H9 (cell line): ENCODE results near the gene HEG1. TPM values are rescaled to one million over a fixed set of nuclear protein-coding genes. Genes with fewer than 3 reads are reported as not detected.
A peak's percentile ranks its signal among the peaks of the same experiment; 100 is the strongest.

Source experiments
- DNase-seq: peaks from one replicate; pipeline ENCODE4 v3.0.0-alpha.2; 2017
- H2AFZ ChIP-seq: one replicate; pipeline ENCODE4 v1.6.1; 2013; ENCODE audit warnings: mild to moderate bottlenecking, low read length, control low read depth, moderate library complexity
- H2AK5ac ChIP-seq: 2 replicates; pipeline ENCODE4 v1.6.1; 2013; ENCODE audit warnings: low read length, control low read depth, mixed read lengths; ENCODE audit not compliant: insufficient read length
- H2BK120ac ChIP-seq: one replicate; pipeline ENCODE4 v1.6.1; 2013; ENCODE audit warnings: low read depth, mild to moderate bottlenecking, low read length, control low read depth, inconsistent platforms; ENCODE audit not compliant: poor library complexity, severe bottlenecking
- H2BK12ac ChIP-seq: 2 replicates; pipeline ENCODE4 v1.6.1; 2013; ENCODE audit warnings: low read length, control low read depth, mixed read lengths, low read depth; ENCODE audit not compliant: insufficient read length
- H2BK15ac ChIP-seq: 2 replicates; pipeline ENCODE4 v1.6.1; 2013; ENCODE audit warnings: low read depth, low read length, control low read depth
- H2BK20ac ChIP-seq: one replicate; pipeline ENCODE4 v1.6.1; 2013; ENCODE audit warnings: low read depth, mild to moderate bottlenecking, low read length, control low read depth, inconsistent platforms; ENCODE audit not compliant: poor library complexity, severe bottlenecking
- H2BK5ac ChIP-seq: 2 replicates; pipeline ENCODE4 v1.6.1; 2013; ENCODE audit warnings: low read length, control low read depth, mixed read lengths; ENCODE audit not compliant: insufficient read length
- H3K14ac ChIP-seq: 2 replicates; pipeline ENCODE4 v1.6.1; 2013; ENCODE audit warnings: low read length, control low read depth; ENCODE audit not compliant: insufficient read depth
- H3K18ac ChIP-seq: 2 replicates; pipeline ENCODE4 v1.6.1; 2013; ENCODE audit warnings: low read depth, mild to moderate bottlenecking, mixed read lengths, low read length, control low read depth; ENCODE audit not compliant: insufficient read length
- H3K23ac ChIP-seq: 2 replicates; pipeline ENCODE4 v1.6.1; 2013; ENCODE audit warnings: low read length, control low read depth, mixed read lengths, low read depth; ENCODE audit not compliant: insufficient read length
- H3K23me2 ChIP-seq: 2 replicates; pipeline ENCODE4 v1.6.1; 2013; ENCODE audit warnings: low read depth, mild to moderate bottlenecking, mixed read lengths, low read length, control low read depth; ENCODE audit not compliant: insufficient read length, poor library complexity, severe bottlenecking
- H3K27ac ChIP-seq: 2 replicates; pipeline ENCODE4 v1.5.1; 2013; ENCODE audit warnings: low read length, control low read depth, mixed read lengths, low read depth; ENCODE audit not compliant: insufficient read length
- H3K27me3 ChIP-seq: 2 replicates; pipeline ENCODE4 v1.6.1; 2013; ENCODE audit warnings: low read length, control low read depth, inconsistent platforms; ENCODE audit not compliant: insufficient read depth
- H3K4ac ChIP-seq: 2 replicates; pipeline ENCODE4 v1.6.1; 2013; ENCODE audit warnings: low read depth, mild to moderate bottlenecking, control low read depth, inconsistent platforms, low read length, moderate library complexity
- H3K4me1 ChIP-seq: 2 replicates; pipeline ENCODE4 v1.6.1; 2013; ENCODE audit warnings: low read length, control low read depth, inconsistent platforms; ENCODE audit not compliant: insufficient read depth
- H3K4me2 ChIP-seq: 2 replicates; pipeline ENCODE4 v1.6.1; 2013; ENCODE audit warnings: low read length, control low read depth, mixed read lengths; ENCODE audit not compliant: insufficient read length, insufficient read depth
- H3K56ac ChIP-seq: 2 replicates; pipeline ENCODE4 v1.6.1; 2013; ENCODE audit warnings: low read depth, mild to moderate bottlenecking, mixed read lengths, low read length, control low read depth; ENCODE audit not compliant: insufficient read length
- H3K79me1 ChIP-seq: 2 replicates; pipeline ENCODE4 v1.6.1; 2013; ENCODE audit warnings: low read depth, mild to moderate bottlenecking, moderate library complexity, low read length, control low read depth, inconsistent platforms; ENCODE audit not compliant: insufficient read depth, poor library complexity, severe bottlenecking
- H3K79me2 ChIP-seq: 2 replicates; pipeline ENCODE4 v1.6.1; 2013; ENCODE audit warnings: low read length, control low read depth, inconsistent platforms; ENCODE audit not compliant: insufficient read depth
- H3K9ac ChIP-seq: 2 replicates; pipeline ENCODE4 v1.6.1; 2013; ENCODE audit warnings: low read length, control low read depth, mixed read lengths; ENCODE audit not compliant: insufficient read length; ENCODE audit errors: extremely low read depth
- H3K9me3 ChIP-seq: one replicate; pipeline ENCODE4 v1.6.1; 2013; ENCODE audit warnings: low read depth, low read length, inconsistent platforms; ENCODE audit not compliant: control insufficient read depth
- H3T11ph ChIP-seq: one replicate; pipeline ENCODE4 v1.6.1; 2013; ENCODE audit warnings: mild to moderate bottlenecking, low read length, control low read depth, inconsistent platforms
- H4K20me1 ChIP-seq: one replicate; pipeline ENCODE4 v1.6.1; 2013; ENCODE audit not compliant: control insufficient read depth, insufficient read length, insufficient read depth
- H4K5ac ChIP-seq: 2 replicates; pipeline ENCODE4 v1.6.1; 2013; ENCODE audit warnings: low read depth, mild to moderate bottlenecking, mixed read lengths, low read length, control low read depth; ENCODE audit not compliant: insufficient read length
- H4K8ac ChIP-seq: replicated peaks from 2 replicates; pipeline ENCODE4 v1.6.1; 2013; ENCODE audit warnings: low read length, control low read depth, mixed read lengths, low read depth; ENCODE audit not compliant: insufficient read length
- H4K91ac ChIP-seq: 2 replicates; pipeline ENCODE4 v1.6.1; 2013; ENCODE audit warnings: low read depth, mild to moderate bottlenecking, moderate library complexity, mixed read lengths, low read length, control low read depth; ENCODE audit not compliant: insufficient read length
- H3K27ac Mint-ChIP-seq, 3 experiments: 2 replicates in 2 of 3; 3 replicates in 1 of 3; pipeline ENCODE4 v1.8.0; 2020 to 2021; ENCODE audit warnings: mixed read lengths in 3 of 3, mild to moderate bottlenecking in 1 of 3, moderate library complexity in 1 of 3
- H3K27me3 Mint-ChIP-seq: 2 replicates; pipeline ENCODE4 v1.8.0; 2021; ENCODE audit warnings: low read depth, mild to moderate bottlenecking, moderate library complexity, mixed read lengths
- H3K36me3 Mint-ChIP-seq, 3 experiments: 2 replicates in 2 of 3; 3 replicates in 1 of 3; pipeline ENCODE4 v1.8.0; 2020 to 2021; ENCODE audit warnings: low read depth in 3 of 3, mixed read lengths in 3 of 3; ENCODE audit not compliant: insufficient read depth in 1 of 3
- H3K4me1 Mint-ChIP-seq, 2 experiments: 2 replicates each; pipeline ENCODE4 v1.8.0; 2020; ENCODE audit warnings: mixed read lengths in 2 of 2
- H3K4me3 Mint-ChIP-seq, 2 experiments: 2 replicates in 1 of 2; 3 replicates in 1 of 2; pipeline ENCODE4 v1.8.0; 2020 to 2021; ENCODE audit warnings: mild to moderate bottlenecking in 2 of 2, mixed read lengths in 2 of 2, moderate library complexity in 1 of 2
- H3K9me3 Mint-ChIP-seq, 2 experiments: 2 replicates in 1 of 2; 3 replicates in 1 of 2; pipeline ENCODE4 v1.8.0; 2020; ENCODE audit warnings: mild to moderate bottlenecking in 2 of 2, mixed read lengths in 2 of 2, moderate library complexity in 1 of 2
- CTCF ChIP-seq: fragments of 200-600 bp; sonication (generic); conservative IDR thresholded peaks from 3 replicates; pipeline ENCODE4 v1.8.0; 2021; ENCODE audit warnings: antibody characterized with exemption, mild to moderate bottlenecking
- WGBS: extraction: QIAGEN DNeasy Blood & Tissue Kit; methylation state at CpG from one replicate; pipeline ENCODE4 v1.1.7; 2013; ENCODE audit warnings: missing lambda C conversion rate, low lambda C conversion rate, mixed read lengths; ENCODE audit not compliant: insufficient read length; ENCODE audit errors: extremely low coverage; 5-methylcytosine and 5-hydroxymethylcytosine counted together
- total RNA-seq: library from RNA; stranded (reverse); gene quantifications from 2 replicates; pipeline ENCODE4 v1.2.1, GENCODE V29; 2021

The HEG1 gene
- total RNA-seq, 1 experiment from 2014 or later: 10.3 TPM

DNA sequence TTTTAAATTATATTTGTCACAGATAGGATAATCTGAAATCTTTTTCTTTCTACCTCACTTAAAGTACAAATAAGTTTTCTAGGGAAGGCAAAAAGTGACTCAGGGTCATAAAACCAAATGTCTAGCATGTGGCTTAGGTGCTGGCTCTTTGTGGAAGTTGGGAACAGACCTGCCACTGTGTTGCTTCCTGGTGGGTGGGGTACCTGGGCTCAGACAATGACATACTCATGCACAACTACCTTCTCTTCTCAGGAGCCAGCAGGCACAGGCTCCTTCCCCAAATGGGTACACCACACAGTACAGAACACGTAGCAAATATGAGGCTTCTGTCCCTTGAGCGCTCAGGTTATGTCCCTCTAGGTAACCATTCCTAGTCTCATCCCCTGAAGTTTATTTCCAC lies 81.1 kb downstream of the HEG1 start:
- Mint-ChIP-seq H3K27me3 (no peaks in the 10 kb centered on the region), H3K4me3 (no peak overlapping the region), H3K36me3 (peaks cover 17 to 25% (median 19%) of the 10 kb centered on the region in 3 experiments; a peak in 6 of 7 replicates), H3K27ac (peak overlapping the region in 1 of 3 experiments; percentile 91; a peak in 1 of 7 replicates), H3K9me3 (peaks cover 0 to 3% of the 10 kb centered on the region in 2 experiments; a peak in 1 of 5 replicates), H3K4me1 (no peaks in the 10 kb centered on the region)
- no peak overlapping the region for H3K4me2 ChIP-seq
- H3K27me3 ChIP-seq: no peaks in the 10 kb centered on the region
- H2AFZ ChIP-seq: no peak overlapping the region
- no peaks in the 10 kb centered on the region for H3K79me2 ChIP-seq
- H2BK120ac ChIP-seq: no peak overlapping the region
- H3K79me1 ChIP-seq: no peaks in the 10 kb centered on the region
- no peak overlapping the region for H3K4ac ChIP-seq
- H3K23me2 ChIP-seq: no peaks in the 10 kb centered on the region
- WGBS: no CpG with 5 or more reads among the region's 2 CpGs
- H3K9ac ChIP-seq: no peak overlapping the region
- no peak overlapping the region for H3K27ac ChIP-seq
- no peak for DNase-seq
- H3K18ac ChIP-seq: no peak overlapping the region
- H2BK20ac ChIP-seq: no peak overlapping the region
- no peak overlapping the region for H2BK12ac ChIP-seq
- H3T11ph ChIP-seq: no peak overlapping the region
- no peak overlapping the region for H3K56ac ChIP-seq
- H4K20me1 ChIP-seq: no peaks in the 10 kb centered on the region
- no peak overlapping the region for H4K5ac ChIP-seq
- no peak overlapping the region for H2AK5ac ChIP-seq
- no peak for TF ChIP-seq CTCF
- H4K91ac ChIP-seq: no peak overlapping the region
- no peaks in the 10 kb centered on the region for H3K4me1 ChIP-seq
- H3K14ac ChIP-seq: no peak overlapping the region
- H4K8ac ChIP-seq: no peak overlapping the region
- no peak overlapping the region for H2BK15ac ChIP-seq
- H2BK5ac ChIP-seq: no peak overlapping the region
- no peak overlapping the region for H3K23ac ChIP-seq
- H3K9me3 ChIP-seq: no peaks in the 10 kb centered on the region
